ENCODE results near the gene RPUSD1. TPM values are rescaled to one million over a fixed set of nuclear protein-coding genes. Genes with fewer than 3 reads are reported as not detected.
"Not testable (repeated sequence)": the region's sequence is repeated elsewhere in the genome, so short reads cannot be mapped to it uniquely, and the experiment has no call there.

The RPUSD1 gene
- polyA plus RNA-seq, 3 donors = 10.1 to 11.0 (median 10.4) TPM

GRCh38 chr16:785563-786535, 2.3 kb downstream of the RPUSD1 start:
- DNase-seq (ENCODE audit: low read depth in 3 of 3, low spot score in 2 of 3) = no peak

GRCh38 chr16:784431-784830, 3.8 kb downstream of the RPUSD1 start:
- no peak for DNase-seq (ENCODE audit: low read depth in 3 of 3, low spot score in 2 of 3)

- no peak for DNase-seq (ENCODE audit: low read depth in 3 of 3, low spot score in 2 of 3)
Measured at GRCh38 chr16:783404-784161, 4.6 kb downstream of the RPUSD1 start.

GRCh38 chr16:782766-783403, 5.3 kb downstream of the RPUSD1 start:
- no peak for DNase-seq (ENCODE audit: low read depth in 3 of 3, low spot score in 2 of 3)

GRCh38 chr16:782258-782657, 5.9 kb downstream of the RPUSD1 start:
- no peak for DNase-seq (ENCODE audit: low read depth in 3 of 3, low spot score in 2 of 3)

GRCh38 chr16:781346-782010, 6.7 kb downstream of the RPUSD1 start:
- no peak for DNase-seq (ENCODE audit: low read depth in 3 of 3, low spot score in 2 of 3)

GRCh38 chr16:780296-780695, 7.9 kb downstream of the RPUSD1 start:
- DNase-seq (ENCODE audit: low read depth in 3 of 3, low spot score in 2 of 3) = no peak

GRCh38 chr16:779561-779960, 8.6 kb downstream of the RPUSD1 start:
- DNase-seq (ENCODE audit: low read depth in 3 of 3, low spot score in 2 of 3) = no peak

GRCh38 chr16:778909-779527, 9.2 kb downstream of the RPUSD1 start:
- no peak for DNase-seq (ENCODE audit: low read depth in 3 of 3, low spot score in 2 of 3)

GRCh38 chr16:778447-778846, 9.7 kb downstream of the RPUSD1 start:
- no peak for DNase-seq (ENCODE audit: low read depth in 3 of 3, low spot score in 2 of 3)

- no peak for DNase-seq (ENCODE audit: low read depth in 3 of 3, low spot score in 2 of 3)
Measured at GRCh38 chr16:777826-778225, 10.4 kb downstream of the RPUSD1 start.

GRCh38 chr16:776824-777223, 11.4 kb downstream of the RPUSD1 start:
- DNase-seq (ENCODE audit: low read depth in 3 of 3, low spot score in 2 of 3) = no peak

GRCh38 chr16:776298-776697, 11.9 kb downstream of the RPUSD1 start:
- DNase-seq (ENCODE audit: low read depth in 3 of 3, low spot score in 2 of 3) = not testable (repeated sequence)

GRCh38 chr16:775236-775796, 12.9 kb downstream of the RPUSD1 start:
- no peak for DNase-seq (ENCODE audit: low read depth in 3 of 3, low spot score in 2 of 3)

- no peak for DNase-seq (ENCODE audit: low read depth in 3 of 3, low spot score in 2 of 3)
Measured at GRCh38 chr16:774086-775001, 13.8 kb downstream of the RPUSD1 start.

- no peak for DNase-seq (ENCODE audit: low read depth in 3 of 3, low spot score in 2 of 3)
Measured at GRCh38 chr16:772959-773358, 15.2 kb downstream of the RPUSD1 start.

GRCh38 chr16:770411-770810, 17.8 kb downstream of the RPUSD1 start:
- DNase-seq (ENCODE audit: low read depth in 3 of 3, low spot score in 2 of 3) = no peak

GRCh38 chr16:769934-770333, 18.2 kb downstream of the RPUSD1 start:
- no peak for DNase-seq (ENCODE audit: low read depth in 3 of 3, low spot score in 2 of 3)

All from right renal cortex interstitium (tissue), 3 donors.